Measurements from ENCODE around the gene TENT5C. TPM values are rescaled to one million over a fixed set of nuclear protein-coding genes. Genes with fewer than 3 reads are reported as not detected.

Gene TENT5C
- total and polyA plus RNA-seq, 8 donors, result 11.6 to 25.8 (median 15.9) TPM

DNA sequence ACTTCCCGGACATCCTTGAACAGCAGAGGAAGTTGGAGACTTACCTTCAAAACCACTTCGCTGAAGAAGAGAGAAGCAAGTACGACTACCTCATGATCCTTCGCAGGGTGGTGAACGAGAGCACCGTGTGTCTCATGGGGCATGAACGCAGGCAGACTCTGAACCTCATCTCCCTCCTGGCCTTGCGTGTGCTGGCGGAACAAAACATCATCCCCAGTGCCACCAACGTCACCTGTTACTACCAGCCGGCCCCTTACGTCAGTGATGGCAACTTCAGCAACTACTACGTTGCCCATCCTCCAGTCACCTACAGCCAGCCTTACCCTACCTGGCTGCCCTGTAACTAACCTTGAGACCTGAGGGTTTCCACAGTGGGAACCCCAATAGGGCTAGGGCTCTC lies 17.9 kb downstream of the TENT5C start:
- TF ChIP-seq, protein P1, sequence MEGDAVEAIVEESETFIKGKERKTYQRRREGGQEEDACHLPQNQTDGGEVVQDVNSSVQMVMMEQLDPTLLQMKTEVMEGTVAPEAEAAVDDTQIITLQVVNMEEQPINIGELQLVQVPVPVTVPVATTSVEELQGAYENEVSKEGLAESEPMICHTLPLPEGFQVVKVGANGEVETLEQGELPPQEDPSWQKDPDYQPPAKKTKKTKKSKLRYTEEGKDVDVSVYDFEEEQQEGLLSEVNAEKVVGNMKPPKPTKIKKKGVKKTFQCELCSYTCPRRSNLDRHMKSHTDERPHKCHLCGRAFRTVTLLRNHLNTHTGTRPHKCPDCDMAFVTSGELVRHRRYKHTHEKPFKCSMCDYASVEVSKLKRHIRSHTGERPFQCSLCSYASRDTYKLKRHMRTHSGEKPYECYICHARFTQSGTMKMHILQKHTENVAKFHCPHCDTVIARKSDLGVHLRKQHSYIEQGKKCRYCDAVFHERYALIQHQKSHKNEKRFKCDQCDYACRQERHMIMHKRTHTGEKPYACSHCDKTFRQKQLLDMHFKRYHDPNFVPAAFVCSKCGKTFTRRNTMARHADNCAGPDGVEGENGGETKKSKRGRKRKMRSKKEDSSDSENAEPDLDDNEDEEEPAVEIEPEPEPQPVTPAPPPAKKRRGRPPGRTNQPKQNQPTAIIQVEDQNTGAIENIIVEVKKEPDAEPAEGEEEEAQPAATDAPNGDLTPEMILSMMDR (IDR thresholded peaks at IDR 0.05), result no peak
- Histone ChIP-seq H3K27me3 (no peaks in the 10 kb centered on the region), H3K4me3 (no peak overlapping the region), H3K36me3 (peaks cover 0 to 18% of the 10 kb centered on the region in 2 donors), H3K4me1 (no peaks in the 10 kb centered on the region), H3K27ac (no peak overlapping the region), H3K9me3 (no peaks in the 10 kb centered on the region)
- intact Hi-C loops (cut with DNase I), result no loop called here
- no peak for DNase-seq
- no peak for ATAC-seq

DNA sequence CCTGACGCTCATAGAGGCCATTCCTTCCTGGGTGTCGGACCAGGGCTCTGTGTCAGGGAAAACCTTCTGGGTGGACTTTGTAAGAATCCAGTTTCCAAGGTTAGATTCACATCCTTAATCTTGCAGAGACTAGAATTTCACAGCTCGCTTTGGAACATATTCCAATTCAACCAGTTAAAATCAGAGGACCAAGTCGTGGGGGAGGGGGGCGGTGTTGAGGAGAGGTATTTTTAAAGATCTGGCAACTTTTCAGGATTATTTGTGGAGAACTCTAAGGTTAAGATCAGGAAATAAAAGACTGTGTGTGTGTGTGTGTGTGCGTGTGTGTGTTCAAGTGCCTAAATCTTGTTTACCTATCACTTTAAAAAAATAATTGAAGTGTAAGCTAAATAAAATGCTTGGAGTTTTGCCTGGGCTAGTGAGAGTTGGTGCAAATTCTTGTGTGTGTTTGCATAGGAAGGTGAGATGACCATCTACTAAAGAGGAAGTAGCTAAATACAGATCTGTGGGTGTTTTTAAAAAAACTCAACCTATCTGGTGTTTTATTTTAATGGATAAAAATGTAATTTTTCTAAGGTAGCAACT lies 21.8 kb downstream of the TENT5C start:
- Histone ChIP-seq H3K27ac (no peak overlapping the region), H3K36me3 (peaks cover 0 to 18% of the 10 kb centered on the region in 2 donors), H3K4me3 (no peak overlapping the region), H3K9me3 (no peaks in the 10 kb centered on the region), H3K4me1 (peaks cover 2 to 3% of the 10 kb centered on the region in 2 donors), H3K27me3 (no peaks in the 10 kb centered on the region)
- ATAC-seq (no peak), DNase-seq (peak in 1 of 4 donors; percentile 56)
- TF ChIP-seq, protein P1 (IDR thresholded peaks at IDR 0.05), result no peak
- intact Hi-C loops (cut with DNase I), result no loop called here

DNA sequence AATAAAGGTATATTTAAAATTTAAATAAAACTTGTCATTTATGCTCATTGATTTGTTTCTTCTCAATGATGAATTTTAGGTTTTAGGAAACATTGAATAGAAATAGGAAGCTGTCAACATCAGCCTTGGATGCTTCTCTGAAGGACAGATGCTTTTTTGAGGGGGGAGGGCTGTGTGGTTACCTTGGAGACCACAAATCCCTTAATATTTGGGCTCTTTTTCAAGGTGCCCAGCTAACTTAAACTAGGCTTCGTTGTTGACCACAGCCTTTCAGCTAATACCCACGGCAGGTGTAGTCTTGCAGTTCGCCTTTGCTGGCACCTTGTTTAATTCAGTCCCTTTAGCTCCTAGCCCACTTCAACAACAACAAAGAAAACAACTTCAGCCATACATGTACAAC lies 22.5 kb downstream of the TENT5C start:
- H3K9me3 ChIP-seq, result no peaks in the 10 kb centered on the region
- TF ChIP-seq, protein P1 (IDR thresholded peaks at IDR 0.05), result no peak
- peaks cover 3 to 9% of the 10 kb centered on the region in 2 donors for H3K4me1 ChIP-seq
- peaks cover 0 to 11% of the 10 kb centered on the region in 2 donors for H3K36me3 ChIP-seq
- H3K4me3 ChIP-seq, result no peak overlapping the region
- intact Hi-C loops (cut with DNase I), result no loop called here
- no peak overlapping the region for H3K27ac ChIP-seq
- DNase-seq (no peak), ATAC-seq (no peak)
- no peaks in the 10 kb centered on the region for H3K27me3 ChIP-seq

DNA sequence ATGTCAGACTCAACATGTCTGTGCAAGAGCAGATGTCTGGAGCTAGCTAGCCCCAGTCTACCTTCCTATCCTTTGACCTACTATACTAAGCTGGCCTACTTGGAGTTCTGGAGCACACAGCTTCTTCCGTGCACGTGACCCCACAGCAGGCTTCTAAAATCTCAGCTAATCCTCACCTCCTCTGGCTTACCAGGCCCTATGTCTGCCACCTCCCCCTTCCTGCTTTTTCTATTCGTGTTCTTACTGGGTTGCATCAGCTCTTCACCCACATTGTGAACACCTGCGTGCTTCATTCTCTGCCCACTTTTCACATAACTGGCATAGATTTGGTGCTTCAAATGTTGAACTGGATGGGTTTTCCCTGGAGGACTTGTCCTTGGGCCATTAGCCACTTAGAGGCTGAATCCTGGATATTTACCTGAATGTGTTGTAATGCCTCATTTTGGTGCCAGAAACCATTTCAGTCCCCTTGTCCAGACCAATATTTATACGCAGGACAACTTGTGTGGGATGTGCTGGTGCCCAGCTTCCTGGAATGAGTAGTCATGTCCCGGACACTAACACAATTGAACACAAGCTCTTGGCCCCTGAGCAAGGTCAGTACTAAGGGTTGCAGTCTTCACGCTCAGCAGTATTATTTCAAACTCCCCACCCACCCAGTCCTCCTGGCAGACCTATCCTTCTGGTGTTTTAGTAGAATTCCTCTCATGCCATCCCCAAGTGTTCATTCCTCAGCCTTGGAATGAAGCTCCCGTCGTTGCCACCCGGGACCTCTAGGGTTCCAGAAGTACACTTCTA lies 24.0 kb downstream of the TENT5C start:
- Histone ChIP-seq H3K27ac (peak overlapping the region in 1 of 2 donors; percentile 42), H3K4me1 (peaks cover 3 to 13% of the 10 kb centered on the region in 2 donors), H3K36me3 (no peaks in the 10 kb centered on the region), H3K4me3 (no peak overlapping the region), H3K27me3 (no peaks in the 10 kb centered on the region), H3K9me3 (no peaks in the 10 kb centered on the region)
- TF ChIP-seq, protein P1 (IDR thresholded peaks at IDR 0.05), result no peak
- DNase-seq (no peak), ATAC-seq (peak; percentile 8)
- intact Hi-C loops (cut with DNase I), result no loop called here

DNA sequence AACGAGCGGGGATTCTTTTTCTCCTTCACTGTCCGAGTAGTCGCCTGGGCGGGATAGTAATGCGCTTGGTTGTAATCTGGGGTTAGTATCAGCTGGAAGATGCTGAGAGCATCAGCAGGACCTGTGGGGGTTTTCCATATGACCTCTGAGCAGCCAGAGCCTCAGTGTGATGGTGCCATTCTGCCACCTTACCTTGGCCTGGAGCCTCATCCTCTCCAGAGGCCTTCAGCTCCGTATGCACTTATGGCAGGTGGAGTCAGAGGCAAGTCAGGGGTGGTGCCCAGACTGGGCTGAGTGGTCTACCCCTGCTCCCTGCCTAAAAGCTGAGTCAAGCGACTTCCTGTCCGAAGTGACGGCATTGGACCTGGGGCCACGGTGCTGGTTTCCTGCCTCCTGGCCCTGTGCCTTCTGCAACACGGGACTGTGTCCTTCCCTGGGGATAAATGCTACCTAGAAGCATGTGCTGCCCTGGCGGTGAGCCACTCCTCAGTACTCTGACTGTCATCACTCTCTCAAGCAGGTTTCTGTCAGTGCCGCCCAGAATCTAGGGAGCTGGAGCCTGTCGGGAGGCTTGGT lies 24.7 kb downstream of the TENT5C start:
- Histone ChIP-seq H3K36me3 (no peaks in the 10 kb centered on the region), H3K4me3 (no peak overlapping the region), H3K27me3 (no peaks in the 10 kb centered on the region), H3K27ac (peak overlapping the region; percentile 23 to 42), H3K9me3 (no peaks in the 10 kb centered on the region), H3K4me1 (peaks cover 3 to 13% of the 10 kb centered on the region in 2 donors)
- peak in 2 of 4 donors; percentile 40 to 44 for DNase-seq
- ATAC-seq, result peak; percentile 19
- intact Hi-C loops (cut with DNase I), result no loop called here
- TF ChIP-seq, protein P1 (IDR thresholded peaks at IDR 0.05), result no peak
